ENCODE measurements around the gene GPR171.

- TF ChIP-seq POLR2A (IDR thresholded peaks at IDR 0.05; ENCODE audit: low read depth, low read length) (no peak), CTCF (IDR thresholded peaks at IDR 0.05; ENCODE audit: extremely low read depth in 1 of 2, insufficient read depth in 1 of 2, low read depth in 1 of 2, low read length in 2 of 2) (peak; percentile 87 to 88), JUN (IDR thresholded peaks at IDR 0.05; ENCODE audit: borderline replicate concordance, insufficient read depth, insufficient read length, low read depth) (peak; percentile 38), MAX (IDR thresholded peaks at IDR 0.05; ENCODE audit: insufficient read depth, insufficient read length) (no peak), EZH2 (IDR thresholded peaks at IDR 0.05; ENCODE audit: borderline replicate concordance, low read depth, low read length, severe bottlenecking) (no peak)
Observed at GRCh38 chr3:151227807-151228665, 25.0 kb upstream of the GPR171 start.
